SK-N-SH (cell line): Measurements from ENCODE around the gene NBEAL1. TPM values are rescaled to one million over a fixed set of nuclear protein-coding genes. Genes with fewer than 3 reads are reported as not detected.

Experiments used
- CTCF ChIA-PET: fragments of 300-600, 350-600 bp; formaldehyde crosslinking; extraction: SDS; loops from one replicate; lab custom pipeline; 2021; lab: Yijun Ruan, JAX
- POLR2A ChIA-PET: fragments of 350-600 bp; sonication (Branson Sonifier 250); formaldehyde crosslinking; extraction: SDS; loops from one replicate; lab custom pipeline; 2020; ENCODE audit warnings: antibody characterized with exemption, inconsistent platforms; lab: Yijun Ruan, JAX
- DNase-seq: peaks from one replicate; pipeline ENCODE4 v3.0.0; 2012
- H2AFZ ChIP-seq: fragments of 200-600 bp; sonication (generic); 2 replicates; pipeline ENCODE4 v1.8.1; 2016; ENCODE audit warnings: antibody characterized with exemption, mild to moderate bottlenecking, low read depth
- H3F3A ChIP-seq: fragments of 200-600 bp; sonication (generic); replicated peaks from 2 replicates; pipeline ENCODE3; 2016; ENCODE audit warnings: antibody characterized with exemption, mild to moderate bottlenecking; ENCODE audit not compliant: insufficient read depth
- H3K27ac ChIP-seq, 2 experiments: fragments of 200-500 bp in 1 of 2; fragments of 200-600 bp in 1 of 2; sonication (Bioruptor generic) in 1 of 2; sonication (generic), shearing (Covaris generic) in 1 of 2; 2 replicates each; pipeline versions ENCODE4 v1.5.1 to v1.6.1; 2014 to 2016; ENCODE audit warnings: low read depth in 2 of 2, inconsistent platforms in 1 of 2, low read length in 1 of 2, mild to moderate bottlenecking in 1 of 2, mixed read lengths in 1 of 2
- H3K27me3 ChIP-seq: fragments of 200-600 bp; sonication (generic), shearing (Covaris generic); 2 replicates; pipeline ENCODE4 v1.6.1; 2016; ENCODE audit warnings: mixed run types; ENCODE audit not compliant: insufficient read depth
- H3K36me3 ChIP-seq, 2 experiments: fragments of 200-500 bp in 1 of 2; fragments of 200-600 bp in 1 of 2; sonication (Bioruptor generic) in 1 of 2; sonication (generic) in 1 of 2; replicated peaks in 1 of 2; 2 replicates each; pipeline versions ENCODE3 to v1.5.1; 2014 to 2016; ENCODE audit warnings: low read length in 1 of 2, mild to moderate bottlenecking in 1 of 2; ENCODE audit not compliant: insufficient read depth in 2 of 2, control insufficient read depth in 1 of 2
- H3K4me1 ChIP-seq, 2 experiments: fragments of 200-500 bp in 1 of 2; fragments of 200-600 bp in 1 of 2; sonication (Bioruptor generic) in 1 of 2; sonication (generic), shearing (Covaris generic) in 1 of 2; 2 replicates each; pipeline versions ENCODE4 v1.5.1 to v1.6.1; 2014 to 2016; ENCODE audit warnings: low read depth in 1 of 2, low read length in 1 of 2, mixed run types in 1 of 2; ENCODE audit not compliant: insufficient read depth in 2 of 2, control insufficient read depth in 1 of 2
- H3K4me2 ChIP-seq: fragments of 200-600 bp; sonication (generic), shearing (Covaris generic); 2 replicates; pipeline ENCODE4 v1.6.1; 2017; ENCODE audit warnings: mixed run types
- H3K4me3 ChIP-seq, 2 experiments: fragments of 200-500 bp in 1 of 2; fragments of 200-600 bp in 1 of 2; sonication (Bioruptor generic) in 1 of 2; sonication (generic), shearing (Covaris generic) in 1 of 2; 2 replicates each; pipeline versions ENCODE4 v1.5.1 to v1.8.1; 2014 to 2016; ENCODE audit warnings: low read depth in 2 of 2, inconsistent platforms in 1 of 2, low read length in 1 of 2, mild to moderate bottlenecking in 1 of 2, mixed read lengths in 1 of 2, moderate library complexity in 1 of 2
- H3K79me2 ChIP-seq: fragments of 200-600 bp; sonication (generic); 2 replicates; pipeline ENCODE4 v1.8.1; 2017; ENCODE audit warnings: mild to moderate bottlenecking; ENCODE audit not compliant: insufficient read depth
- H3K9ac ChIP-seq: fragments of 200-600 bp; sonication (generic); 2 replicates; pipeline ENCODE4 v1.6.1; 2017; ENCODE audit warnings: mixed run types
- H3K9me2 ChIP-seq: fragments of 200-600 bp; sonication (generic); 2 replicates; pipeline ENCODE4 v1.6.1; 2017; ENCODE audit warnings: mixed run types
- H3K9me3 ChIP-seq: fragments of 200-600 bp; sonication (generic); 2 replicates; pipeline ENCODE4 v1.6.1; 2017; ENCODE audit warnings: mixed run types, mild to moderate bottlenecking, moderate library complexity
- H4K20me1 ChIP-seq: fragments of 200-600 bp; sonication (generic); 2 replicates; pipeline ENCODE4 v1.6.1; 2017; ENCODE audit warnings: mild to moderate bottlenecking, mixed run types; ENCODE audit not compliant: insufficient read depth
- CHD2 ChIP-seq: fragments of 150-350 bp; IDR thresholded peaks from 2 replicates; pipeline ENCODE4 v1.6.1; 2018; ENCODE audit warnings: low read length; ENCODE audit not compliant: partially characterized antibody
- ELF1 ChIP-seq: IDR thresholded peaks from 2 replicates; pipeline ENCODE4 v1.4.0; 2012
- EP300 ChIP-seq, 2 experiments: IDR thresholded peaks; 2 replicates each; pipeline versions ENCODE4 v1.4.0 to v1.6.1; 2012; ENCODE audit warnings: borderline replicate concordance in 1 of 2, low read depth in 1 of 2, low read length in 1 of 2
- EZH2phosphoT487 ChIP-seq: fragments of 200-600 bp; sonication (generic); IDR thresholded peaks from 2 replicates; pipeline ENCODE4 v1.6.1; 2017; ENCODE audit warnings: low read depth, mixed run types, mild to moderate bottlenecking, antibody characterized with exemption, moderate library complexity, borderline replicate concordance
- FOSL2 ChIP-seq: IDR thresholded peaks from 2 replicates; pipeline ENCODE4 v1.4.0; 2012; ENCODE audit warnings: low read depth, mild to moderate bottlenecking, moderate library complexity, borderline replicate concordance
- FOXJ3 ChIP-seq: sonication (generic); formaldehyde crosslinking; IDR thresholded peaks from 2 replicates; pipeline ENCODE4 v1.5.1; 2020; ENCODE audit warnings: mild to moderate bottlenecking, missing genetic modification reagents
- FOXM1 ChIP-seq: IDR thresholded peaks from 2 replicates; pipeline ENCODE4 v1.4.0; 2012; ENCODE audit warnings: low read depth, mild to moderate bottlenecking
- GABPA ChIP-seq: IDR thresholded peaks from 2 replicates; pipeline ENCODE4 v1.4.0; 2012; ENCODE audit warnings: low read depth, mild to moderate bottlenecking
- GATA2 ChIP-seq: sonication (generic); formaldehyde crosslinking; IDR thresholded peaks from 2 replicates; pipeline ENCODE4 v1.5.0; 2020; ENCODE audit warnings: mild to moderate bottlenecking, missing genetic modification reagents
- JUND ChIP-seq: IDR thresholded peaks from 2 replicates; pipeline ENCODE4 v1.4.0; 2012
- MAX ChIP-seq: IDR thresholded peaks from 2 replicates; pipeline ENCODE4 v1.4.0; 2012; ENCODE audit warnings: low read depth
- MEF2A ChIP-seq: IDR thresholded peaks from 2 replicates; pipeline ENCODE4 v1.4.0; 2012; ENCODE audit warnings: low read depth, borderline replicate concordance
- MXI1 ChIP-seq: IDR thresholded peaks from 2 replicates; pipeline ENCODE4 v1.6.1; 2012; ENCODE audit warnings: mild to moderate bottlenecking, low read depth, low read length, improper control_type of control experiment
- NFIC ChIP-seq: IDR thresholded peaks from 2 replicates; pipeline ENCODE4 v1.4.0; 2012; ENCODE audit warnings: borderline replicate concordance
- NRF1 ChIP-seq: IDR thresholded peaks from 2 replicates; pipeline ENCODE4 v1.6.1; 2012; ENCODE audit warnings: low read depth, mild to moderate bottlenecking, low read length
- POLR2AphosphoS5 ChIP-seq: IDR thresholded peaks from 2 replicates; pipeline ENCODE4 v1.6.1; 2012; ENCODE audit warnings: low read depth, low read length
- RAD21 ChIP-seq: IDR thresholded peaks from 2 replicates; pipeline ENCODE4 v1.6.1; 2012; ENCODE audit warnings: mild to moderate bottlenecking, low read length
- RCOR1 ChIP-seq: fragments of 150-350 bp; IDR thresholded peaks from 2 replicates; pipeline ENCODE4 v1.6.1; 2017; ENCODE audit warnings: antibody characterized with exemption, low read length
- REST ChIP-seq: IDR thresholded peaks from 2 replicates; pipeline ENCODE4 v1.6.1; 2012; ENCODE audit warnings: mild to moderate bottlenecking, low read depth, low read length, moderate library complexity
- RXRA ChIP-seq: IDR thresholded peaks from 2 replicates; pipeline ENCODE4 v1.4.0; 2012; ENCODE audit warnings: low read depth, mild to moderate bottlenecking, borderline replicate concordance
- SIN3A ChIP-seq: IDR thresholded peaks from 2 replicates; pipeline ENCODE4 v1.6.1; 2012; ENCODE audit warnings: low read depth, mild to moderate bottlenecking, low read length, moderate library complexity, borderline replicate concordance
- SMC3 ChIP-seq: IDR thresholded peaks from 2 replicates; pipeline ENCODE4 v1.6.1; 2012; ENCODE audit warnings: low read depth, low read length, improper control_type of control experiment
- TAF1 ChIP-seq: IDR thresholded peaks from 2 replicates; pipeline ENCODE4 v1.6.1; 2012; ENCODE audit warnings: low read depth, mild to moderate bottlenecking, low read length, moderate library complexity, borderline replicate concordance
- TEAD4 ChIP-seq: IDR thresholded peaks from 2 replicates; pipeline ENCODE4 v1.4.0; 2012; ENCODE audit warnings: mild to moderate bottlenecking, borderline replicate concordance; ENCODE audit not compliant: insufficient read depth
- YY1 ChIP-seq: IDR thresholded peaks from 2 replicates; pipeline ENCODE4 v1.4.0; 2012; ENCODE audit warnings: low read depth, mild to moderate bottlenecking
- ZBTB33 ChIP-seq: IDR thresholded peaks from 2 replicates; pipeline ENCODE4 v1.4.0; 2012; ENCODE audit warnings: low read depth, borderline replicate concordance
- WGBS: methylation state at CpG from one replicate; pipeline ENCODE4 v1.1.6; 2017; ENCODE audit warnings: low lambda C conversion rate; 5-methylcytosine and 5-hydroxymethylcytosine counted together
- polyA plus RNA-seq, 3 experiments: library from polyadenylated mRNA; depleted of rRNA; stranded (reverse); fragments of >200 nt; gene quantifications; 2 replicates each; pipeline ENCODE4 v1.2.3, GENCODE V29; 2012
- TF ChIP-seq, protein P1 (sequence below): fragments of 150-350 bp; IDR thresholded peaks from 2 replicates; pipeline ENCODE4 v1.6.1; 2017; ENCODE audit warnings: antibody characterized with exemption, low read length, low read depth, borderline replicate concordance

The NBEAL1 gene
- 3.3 and 6.2 TPM in 2 replicates for polyA plus RNA-seq (2012; rRNA removed)
- polyA plus RNA-seq (2012; cell fraction: cytosol; rRNA removed) = 5.0 and 7.0 TPM in 2 replicates
- 3.2 and 4.5 TPM in 2 replicates for polyA plus RNA-seq (2012; cell fraction: nucleus; rRNA removed)

DNA sequence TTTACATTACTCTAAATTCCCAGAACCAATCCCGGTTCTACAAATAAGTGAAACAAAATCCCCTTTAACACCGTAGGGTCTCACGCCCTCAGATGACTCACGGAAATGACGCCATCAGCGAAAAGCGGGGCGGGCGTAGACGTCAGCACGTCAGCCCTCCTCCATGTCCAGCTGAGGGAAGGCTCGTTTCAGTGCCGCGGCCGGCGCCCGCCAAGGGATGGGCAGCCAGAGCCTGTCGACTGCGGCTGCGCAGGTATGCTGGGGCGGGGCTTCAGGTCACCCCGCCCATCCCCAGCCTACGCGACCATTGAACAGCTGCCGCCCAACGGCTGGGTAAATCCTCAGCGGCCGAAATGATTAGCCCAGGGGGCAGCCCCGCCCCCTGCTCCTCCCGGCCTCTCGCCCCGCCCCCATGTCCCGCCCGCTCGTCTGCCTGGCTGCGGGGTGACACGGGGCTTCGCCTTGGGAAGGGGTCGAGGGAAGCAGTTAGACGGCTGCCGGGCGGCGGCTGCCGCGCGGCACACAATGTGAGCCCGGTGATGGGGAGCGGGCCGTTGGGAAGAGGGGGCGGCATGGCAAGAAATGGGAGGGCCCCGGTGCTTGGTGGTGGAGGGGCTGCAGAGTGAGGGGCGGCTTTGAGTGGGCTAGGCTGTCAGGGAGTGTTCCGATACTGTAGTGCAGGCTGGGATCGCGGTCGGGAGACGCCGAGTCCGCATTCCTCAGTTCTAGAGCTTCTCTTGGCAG lies at the start of gene NBEAL1:
Gene NBEAL1, plus strand, starts transcription at position 420 of the 744 bp plus-strand sequence. CDS start 1,510 bp downstream, outside the sequence.
- Histone ChIP-seq H3K79me2 (peaks cover 48% of the 10 kb centered on the region), H3K4me3 (peak within 1 kb of the TSS; percentile 81 to 92), H3K27ac (peak within 1 kb of the TSS; percentile 88 to 97), H3K27me3 (no peaks in the 10 kb centered on the region), H4K20me1 (peaks cover 8% of the 10 kb centered on the region; the same call in 1 of the 2 replicates), H3K4me2 (peak within 1 kb of the TSS; percentile 83), H3K4me1 (peaks cover 7 to 8% of the 10 kb centered on the region in 2 experiments; a peak in 2 of 4 replicates), H3K9me2 (no peaks in the 10 kb centered on the region), H3K9me3 (no peaks in the 10 kb centered on the region), H2AFZ (peak within 1 kb of the TSS; percentile 95), H3K36me3 (peaks cover 0 to 8% of the 10 kb centered on the region in 2 experiments), H3K9ac (peak within 1 kb of the TSS; percentile 88), H3F3A (no peaks in the 10 kb centered on the region)
- ChIA-PET CTCF (interaction anchor here (0.5 kb wide), 1 partner anchor 136 kb away, joined by 3 read pairs; no protein-coding TSS in a partner anchor), POLR2A (interaction anchor here (0.7 kb wide), 1 partner anchor 348 kb away, joined by 3 read pairs; no protein-coding TSS in a partner anchor)
- DNase-seq = peak; percentile 97
- under 1% methylated on average over 22 of the region's 59 CpGs for WGBS
- no peak for TF ChIP-seq RCOR1
- TF ChIP-seq JUND = peak; percentile 47; the same call in 1 of the 2 replicates
- 0 out of 2 replicates have a peak, but pooled peaks have one; percentile 7 for TF ChIP-seq YY1
- TF ChIP-seq REST = no peak
- TF ChIP-seq FOXM1 = no peak
- TF ChIP-seq EP300 (IDR thresholded peaks at IDR 0.05; ENCODE audit: borderline replicate concordance in 1 of 2, low read depth in 1 of 2, low read length in 1 of 2) = peak in 1 of 2 experiments; percentile 21; a peak in 1 of 4 replicates
- TF ChIP-seq ZBTB33 = no peak
- TF ChIP-seq MXI1 = peak; percentile 68
- peak; percentile 91 for TF ChIP-seq NRF1
- peak; percentile 42 for TF ChIP-seq CHD2
- TF ChIP-seq GABPA = peak; percentile 70
- no peak for TF ChIP-seq MEF2A
- 0 out of 2 replicates have a peak, but pooled peaks have one; percentile 54 for TF ChIP-seq SIN3A
- TF ChIP-seq SMC3 = no peak
- TF ChIP-seq NFIC = no peak
- no peak for TF ChIP-seq TEAD4
- no peak for TF ChIP-seq RXRA
- TF ChIP-seq TAF1 = peak; percentile 13; the same call in 1 of the 2 replicates
- TF ChIP-seq, protein P1, sequence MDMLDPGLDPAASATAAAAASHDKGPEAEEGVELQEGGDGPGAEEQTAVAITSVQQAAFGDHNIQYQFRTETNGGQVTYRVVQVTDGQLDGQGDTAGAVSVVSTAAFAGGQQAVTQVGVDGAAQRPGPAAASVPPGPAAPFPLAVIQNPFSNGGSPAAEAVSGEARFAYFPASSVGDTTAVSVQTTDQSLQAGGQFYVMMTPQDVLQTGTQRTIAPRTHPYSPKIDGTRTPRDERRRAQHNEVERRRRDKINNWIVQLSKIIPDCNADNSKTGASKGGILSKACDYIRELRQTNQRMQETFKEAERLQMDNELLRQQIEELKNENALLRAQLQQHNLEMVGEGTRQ = no peak
- no peak; the same call in 1 of the 2 replicates for TF ChIP-seq RAD21
- peak; percentile 7; the same call in 1 of the 2 replicates for TF ChIP-seq POLR2AphosphoS5
- no peak for TF ChIP-seq FOXJ3 (CRISPR knock-in tag)
- peak; percentile 10; the same call in 1 of the 2 replicates for TF ChIP-seq MAX
- TF ChIP-seq ELF1 = no peak
- TF ChIP-seq EZH2phosphoT487 = no peak
- TF ChIP-seq FOSL2 = peak; percentile 76; the same call in 1 of the 2 replicates
- TF ChIP-seq GATA2 (CRISPR knock-in tag) = no peak
